ENCODE data around the gene MMP15. TPM values are rescaled to one million over a fixed set of nuclear protein-coding genes. Genes with fewer than 3 reads are reported as not detected.

Gene MMP15
- total RNA-seq, 1 experiment from 2014 or later: 1.3 TPM

DNA sequence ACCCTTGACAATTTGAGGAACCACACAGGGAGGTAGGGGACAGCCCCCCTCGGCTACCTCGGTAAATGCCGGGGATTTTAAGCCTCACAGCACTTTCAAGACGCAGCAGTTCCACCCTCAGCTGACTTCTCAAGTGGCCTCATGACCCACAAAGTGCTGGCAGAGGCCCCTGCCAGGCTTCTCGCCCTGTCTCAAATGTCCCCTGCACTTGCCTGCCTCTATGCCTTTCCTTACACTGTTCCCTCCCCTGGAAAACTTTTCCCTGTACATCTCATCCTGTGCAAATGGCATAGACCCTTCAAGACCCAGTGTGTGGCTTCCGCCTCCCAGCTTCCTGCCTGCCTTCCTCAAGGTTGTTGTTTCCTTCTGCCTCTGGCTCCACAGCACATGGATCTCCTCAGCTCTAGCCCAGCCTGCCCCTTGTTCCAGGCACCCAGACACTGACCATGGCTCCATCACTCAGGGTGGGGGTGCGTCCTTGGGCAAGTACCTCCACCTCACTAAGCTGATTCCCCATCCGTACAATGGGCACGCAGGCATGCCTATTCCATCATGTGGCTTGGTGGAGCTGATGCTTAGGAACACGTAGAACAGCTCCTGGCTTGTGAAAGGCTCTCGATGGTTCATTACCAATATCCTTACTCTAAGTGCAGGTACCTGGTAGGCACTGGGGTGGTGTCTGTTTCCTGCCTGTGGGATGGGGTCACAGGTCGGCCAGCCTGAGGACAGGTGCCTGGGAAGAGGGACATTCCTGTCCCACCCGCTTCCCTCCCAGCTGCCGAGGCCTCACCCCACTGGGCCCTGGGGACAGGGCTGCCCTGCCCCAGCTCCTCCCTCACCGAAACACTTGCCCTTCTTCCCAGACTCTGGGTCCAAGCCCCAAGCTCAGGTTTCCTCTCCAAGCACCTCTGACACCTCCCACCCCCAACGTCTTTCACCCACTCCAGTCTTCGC is 24.0 kb downstream of the MMP15 start:
- intact Hi-C loops (cut with micrococcal nuclease): no loop called here
- Mint-ChIP-seq H3K27ac (ENCODE audit: low read depth, unreplicated experiment) (no peak overlapping the region), H3K27me3 (ENCODE audit: insufficient read depth, unreplicated experiment) (no peaks in the 10 kb centered on the region), H3K4me1 (ENCODE audit: insufficient read depth, unreplicated experiment) (no peaks in the 10 kb centered on the region), H3K36me3 (ENCODE audit: insufficient read depth, unreplicated experiment) (no peaks in the 10 kb centered on the region), H3K4me3 (ENCODE audit: unreplicated experiment) (no peak overlapping the region), H3K9me3 (ENCODE audit: unreplicated experiment) (no peaks in the 10 kb centered on the region)
- CTCF ChIA-PET: interaction anchor here (0.6 to 0.9 kb wide), 4 partner anchors 17 to 1793 kb away, joined by 3 read pairs; no protein-coding TSS in a partner anchor
- no peak for DNase-seq (ENCODE audit: unreplicated experiment)
- TF ChIP-seq, protein P1, sequence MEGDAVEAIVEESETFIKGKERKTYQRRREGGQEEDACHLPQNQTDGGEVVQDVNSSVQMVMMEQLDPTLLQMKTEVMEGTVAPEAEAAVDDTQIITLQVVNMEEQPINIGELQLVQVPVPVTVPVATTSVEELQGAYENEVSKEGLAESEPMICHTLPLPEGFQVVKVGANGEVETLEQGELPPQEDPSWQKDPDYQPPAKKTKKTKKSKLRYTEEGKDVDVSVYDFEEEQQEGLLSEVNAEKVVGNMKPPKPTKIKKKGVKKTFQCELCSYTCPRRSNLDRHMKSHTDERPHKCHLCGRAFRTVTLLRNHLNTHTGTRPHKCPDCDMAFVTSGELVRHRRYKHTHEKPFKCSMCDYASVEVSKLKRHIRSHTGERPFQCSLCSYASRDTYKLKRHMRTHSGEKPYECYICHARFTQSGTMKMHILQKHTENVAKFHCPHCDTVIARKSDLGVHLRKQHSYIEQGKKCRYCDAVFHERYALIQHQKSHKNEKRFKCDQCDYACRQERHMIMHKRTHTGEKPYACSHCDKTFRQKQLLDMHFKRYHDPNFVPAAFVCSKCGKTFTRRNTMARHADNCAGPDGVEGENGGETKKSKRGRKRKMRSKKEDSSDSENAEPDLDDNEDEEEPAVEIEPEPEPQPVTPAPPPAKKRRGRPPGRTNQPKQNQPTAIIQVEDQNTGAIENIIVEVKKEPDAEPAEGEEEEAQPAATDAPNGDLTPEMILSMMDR (IDR thresholded peaks at IDR 0.05; ENCODE audit: unreplicated experiment): no peak
- POLR2A ChIA-PET: no interaction called here
- no TSS peak for BruUV-seq (replicated peaks)

GRCh38 chr16:58051296-58051695 is 25.7 kb downstream of the MMP15 start:
- H3K36me3 Mint-ChIP-seq (ENCODE audit: insufficient read depth, unreplicated experiment): no peaks in the 10 kb centered on the region
- H3K27me3 Mint-ChIP-seq (ENCODE audit: insufficient read depth, unreplicated experiment): no peaks in the 10 kb centered on the region
- H3K27ac Mint-ChIP-seq (ENCODE audit: low read depth, unreplicated experiment): no peak overlapping the region
- no peaks in the 10 kb centered on the region for H3K4me1 Mint-ChIP-seq (ENCODE audit: insufficient read depth, unreplicated experiment)
- intact Hi-C loops (cut with micrococcal nuclease): no loop called here
- BruUV-seq (replicated peaks): no TSS peak
- DNase-seq (ENCODE audit: unreplicated experiment): no peak
- no peaks in the 10 kb centered on the region for H3K9me3 Mint-ChIP-seq (ENCODE audit: unreplicated experiment)
- CTCF ChIA-PET: no interaction called here
- no peak overlapping the region for H3K4me3 Mint-ChIP-seq (ENCODE audit: unreplicated experiment)
- TF ChIP-seq, protein P1 (IDR thresholded peaks at IDR 0.05; ENCODE audit: unreplicated experiment): no peak
- POLR2A ChIA-PET: no interaction called here

DNA sequence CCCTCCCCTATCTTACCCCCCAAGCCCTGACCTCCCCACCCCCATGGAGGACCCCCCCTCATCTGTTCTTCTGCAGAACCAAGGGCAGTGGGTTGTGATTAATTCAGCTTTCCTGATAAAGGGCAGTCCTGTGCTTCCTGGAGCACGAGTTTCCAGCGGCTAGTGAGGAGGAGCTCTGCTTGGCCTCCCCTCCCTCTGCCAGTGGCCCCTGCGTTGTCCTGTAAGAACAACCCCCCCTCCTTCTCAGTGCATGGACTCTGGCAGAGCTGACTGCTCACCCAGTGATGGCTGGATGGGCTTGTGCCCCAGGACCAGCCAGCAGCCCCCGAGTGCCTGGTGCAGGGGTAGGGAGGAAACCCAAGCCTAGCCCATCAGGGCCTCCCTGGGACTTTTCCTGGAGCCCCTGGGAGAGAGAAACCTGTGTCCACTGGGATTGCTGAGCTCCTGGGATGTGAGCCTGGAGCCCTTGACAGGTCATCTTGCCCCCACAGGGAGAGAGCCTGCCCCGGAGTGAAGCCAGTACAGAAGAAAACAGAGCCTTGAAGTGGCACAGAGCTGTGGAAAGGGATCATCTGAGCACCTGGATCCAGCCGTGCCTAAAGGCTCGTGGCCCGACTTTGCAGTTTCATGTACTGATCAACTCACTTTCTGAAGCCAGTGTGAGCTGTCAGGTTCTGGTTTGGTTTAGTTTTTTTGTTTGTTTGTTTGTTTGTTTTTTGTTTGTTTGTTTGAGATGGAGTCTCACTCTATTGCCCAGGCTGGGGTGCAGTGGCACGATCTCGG is 26.5 kb downstream of the MMP15 start:
- no peak for DNase-seq (ENCODE audit: unreplicated experiment)
- H3K27me3 Mint-ChIP-seq (ENCODE audit: insufficient read depth, unreplicated experiment): no peaks in the 10 kb centered on the region
- CTCF ChIA-PET: no interaction called here
- no peak overlapping the region for H3K4me3 Mint-ChIP-seq (ENCODE audit: unreplicated experiment)
- H3K36me3 Mint-ChIP-seq (ENCODE audit: insufficient read depth, unreplicated experiment): no peaks in the 10 kb centered on the region
- BruUV-seq (replicated peaks): no TSS peak
- no peaks in the 10 kb centered on the region for H3K9me3 Mint-ChIP-seq (ENCODE audit: unreplicated experiment)
- POLR2A ChIA-PET: interaction anchor here (0.6 kb wide), 2 partner anchors 33 to 53 kb away, joined by 3 to 5 read pairs; no protein-coding TSS in a partner anchor
- no peak overlapping the region for H3K27ac Mint-ChIP-seq (ENCODE audit: low read depth, unreplicated experiment)
- TF ChIP-seq, protein P1 (IDR thresholded peaks at IDR 0.05; ENCODE audit: unreplicated experiment): no peak
- intact Hi-C loops (cut with micrococcal nuclease): no loop called here
- no peaks in the 10 kb centered on the region for H3K4me1 Mint-ChIP-seq (ENCODE audit: insufficient read depth, unreplicated experiment)

GRCh38 chr16:58053682-58054005 is 28.1 kb downstream of the MMP15 start:
- ChIA-PET POLR2A (interaction anchor here (0.6 kb wide), 1 partner anchor 9 kb away, joined by 3 read pairs; no protein-coding TSS in a partner anchor), CTCF (interaction anchor here (0.9 kb wide), 1 partner anchor 13 kb away, joined by 3 read pairs; no protein-coding TSS in a partner anchor)
- no peaks in the 10 kb centered on the region for H3K27me3 Mint-ChIP-seq (ENCODE audit: insufficient read depth, unreplicated experiment)
- no peak overlapping the region for H3K27ac Mint-ChIP-seq (ENCODE audit: low read depth, unreplicated experiment)
- no peaks in the 10 kb centered on the region for H3K4me1 Mint-ChIP-seq (ENCODE audit: insufficient read depth, unreplicated experiment)
- intact Hi-C loops (cut with micrococcal nuclease): no loop called here
- no peak overlapping the region for H3K4me3 Mint-ChIP-seq (ENCODE audit: unreplicated experiment)
- no peak for DNase-seq (ENCODE audit: unreplicated experiment)
- TF ChIP-seq, protein P1 (IDR thresholded peaks at IDR 0.05; ENCODE audit: unreplicated experiment): no peak
- H3K9me3 Mint-ChIP-seq (ENCODE audit: unreplicated experiment): no peaks in the 10 kb centered on the region
- BruUV-seq (replicated peaks): no TSS peak
- no peaks in the 10 kb centered on the region for H3K36me3 Mint-ChIP-seq (ENCODE audit: insufficient read depth, unreplicated experiment)

Measured in MCF 10A (cell line).